MCF 10A (cell line): ENCODE data around the gene TXNRD1. TPM values are rescaled to one million over a fixed set of nuclear protein-coding genes. Genes with fewer than 3 reads are reported as not detected.

ENCODE experiments used
- BruUV-seq: library from RNA; stranded (reverse); fragments of 400-500 nt; replicated peaks from 2 replicates; lab custom pipeline; 2021; lab: Mats Ljungman, UMichigan
- CTCF ChIA-PET: fragments of 300-600 bp; sonication (Branson Sonifier 250); formaldehyde crosslinking; extraction: SDS; loops from one replicate; lab custom pipeline; 2021; ENCODE audit warnings: antibody characterized with exemption, inconsistent platforms; lab: Yijun Ruan, JAX
- POLR2A ChIA-PET: fragments of 300-600, 350-650 bp; sonication (Branson Sonifier 250); formaldehyde crosslinking; extraction: SDS; loops from one replicate; lab custom pipeline; 2020; ENCODE audit warnings: antibody characterized with exemption, inconsistent platforms; lab: Yijun Ruan, JAX
- DNase-seq: peaks from one replicate; pipeline ENCODE4 v3.0.0-alpha.2; 2018; ENCODE audit not compliant: unreplicated experiment
- H3K27ac Mint-ChIP-seq: one replicate; pipeline ENCODE4 v1.8.0; 2022; ENCODE audit warnings: mild to moderate bottlenecking, low read depth, mixed read lengths; ENCODE audit not compliant: unreplicated experiment
- H3K27me3 Mint-ChIP-seq: one replicate; pipeline ENCODE4 v1.8.0; 2022; ENCODE audit warnings: mixed read lengths; ENCODE audit not compliant: insufficient read depth, unreplicated experiment
- H3K36me3 Mint-ChIP-seq: one replicate; pipeline ENCODE4 v1.8.0; 2022; ENCODE audit warnings: mild to moderate bottlenecking, moderate library complexity, mixed read lengths; ENCODE audit not compliant: insufficient read depth, unreplicated experiment
- H3K4me1 Mint-ChIP-seq: one replicate; pipeline ENCODE4 v1.8.0; 2022; ENCODE audit warnings: mixed read lengths; ENCODE audit not compliant: insufficient read depth, unreplicated experiment
- H3K4me3 Mint-ChIP-seq: one replicate; pipeline ENCODE4 v1.8.0; 2022; ENCODE audit warnings: mild to moderate bottlenecking, moderate library complexity, mixed read lengths; ENCODE audit not compliant: unreplicated experiment
- H3K9me3 Mint-ChIP-seq: one replicate; pipeline ENCODE4 v1.8.0; 2022; ENCODE audit warnings: mixed read lengths; ENCODE audit not compliant: unreplicated experiment
- intact Hi-C: fragments of 100-400 bp; cut with micrococcal nuclease; formaldehyde crosslinking; loops from 2 replicates; pipeline ENCODE4 v1.14.1; 2022
- total RNA-seq: library from RNA; stranded (reverse); gene quantifications from 2 replicates; pipeline ENCODE4 v1.2.3, GENCODE V29; 2022
- TF ChIP-seq, protein P1 (sequence below): fragments of 200-600 bp; IDR thresholded peaks from one replicate; pipeline ENCODE4 v1.8.0; 2022; ENCODE audit warnings: antibody characterized with exemption, mild to moderate bottlenecking; ENCODE audit not compliant: unreplicated experiment

Gene TXNRD1
- total RNA-seq, 1 experiment from 2014 or later = 64.0 TPM

DNA sequence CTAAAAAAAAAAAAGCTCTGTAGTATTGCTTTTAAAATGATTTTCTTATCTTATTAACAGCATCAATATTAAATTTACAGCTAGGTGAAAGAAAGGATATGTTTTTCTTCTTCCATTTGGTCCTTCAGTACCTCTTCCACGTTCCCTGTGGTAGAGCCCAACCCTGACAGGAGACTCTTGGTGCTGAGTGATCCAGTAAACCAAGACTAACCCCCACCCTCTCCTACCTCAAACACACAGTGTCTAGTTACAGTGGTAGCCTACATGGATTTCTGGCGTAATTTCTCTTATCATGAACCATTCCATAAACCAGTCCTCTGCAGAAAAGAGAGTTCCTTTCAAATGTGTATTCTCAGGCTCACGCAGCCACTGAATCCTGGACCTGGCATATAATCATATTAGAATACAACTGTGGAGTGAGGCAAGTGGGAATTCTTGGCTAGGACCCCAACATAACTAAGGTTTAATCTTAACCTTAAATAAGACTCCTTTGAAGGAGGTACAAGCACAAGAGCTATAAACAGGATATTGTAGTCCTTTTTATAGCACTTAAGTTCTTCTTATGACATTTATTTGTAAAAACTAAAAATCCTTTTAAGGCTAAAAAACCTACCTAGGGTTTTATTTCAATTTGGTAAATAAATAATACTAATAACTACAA, 27.1 kb downstream of the TXNRD1 start:
- Mint-ChIP-seq H3K27ac (no peak overlapping the region), H3K4me3 (no peak overlapping the region), H3K27me3 (no peaks in the 10 kb centered on the region), H3K36me3 (peaks cover 6% of the 10 kb centered on the region), H3K9me3 (no peaks in the 10 kb centered on the region), H3K4me1 (no peaks in the 10 kb centered on the region)
- no peak for DNase-seq
- no TSS peak for BruUV-seq
- CTCF ChIA-PET = interaction anchor here (0.6 to 1.0 kb wide), 3 partner anchors 19 to 1090 kb away, joined by 3 read pairs; no protein-coding TSS in a partner anchor
- POLR2A ChIA-PET = interaction anchor here (0.9 kb wide), 1 partner anchor 21 kb away, joined by 3 read pairs; no protein-coding TSS in a partner anchor
- intact Hi-C loops = no loop called here
- TF ChIP-seq, protein P1, sequence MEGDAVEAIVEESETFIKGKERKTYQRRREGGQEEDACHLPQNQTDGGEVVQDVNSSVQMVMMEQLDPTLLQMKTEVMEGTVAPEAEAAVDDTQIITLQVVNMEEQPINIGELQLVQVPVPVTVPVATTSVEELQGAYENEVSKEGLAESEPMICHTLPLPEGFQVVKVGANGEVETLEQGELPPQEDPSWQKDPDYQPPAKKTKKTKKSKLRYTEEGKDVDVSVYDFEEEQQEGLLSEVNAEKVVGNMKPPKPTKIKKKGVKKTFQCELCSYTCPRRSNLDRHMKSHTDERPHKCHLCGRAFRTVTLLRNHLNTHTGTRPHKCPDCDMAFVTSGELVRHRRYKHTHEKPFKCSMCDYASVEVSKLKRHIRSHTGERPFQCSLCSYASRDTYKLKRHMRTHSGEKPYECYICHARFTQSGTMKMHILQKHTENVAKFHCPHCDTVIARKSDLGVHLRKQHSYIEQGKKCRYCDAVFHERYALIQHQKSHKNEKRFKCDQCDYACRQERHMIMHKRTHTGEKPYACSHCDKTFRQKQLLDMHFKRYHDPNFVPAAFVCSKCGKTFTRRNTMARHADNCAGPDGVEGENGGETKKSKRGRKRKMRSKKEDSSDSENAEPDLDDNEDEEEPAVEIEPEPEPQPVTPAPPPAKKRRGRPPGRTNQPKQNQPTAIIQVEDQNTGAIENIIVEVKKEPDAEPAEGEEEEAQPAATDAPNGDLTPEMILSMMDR = no peak

DNA sequence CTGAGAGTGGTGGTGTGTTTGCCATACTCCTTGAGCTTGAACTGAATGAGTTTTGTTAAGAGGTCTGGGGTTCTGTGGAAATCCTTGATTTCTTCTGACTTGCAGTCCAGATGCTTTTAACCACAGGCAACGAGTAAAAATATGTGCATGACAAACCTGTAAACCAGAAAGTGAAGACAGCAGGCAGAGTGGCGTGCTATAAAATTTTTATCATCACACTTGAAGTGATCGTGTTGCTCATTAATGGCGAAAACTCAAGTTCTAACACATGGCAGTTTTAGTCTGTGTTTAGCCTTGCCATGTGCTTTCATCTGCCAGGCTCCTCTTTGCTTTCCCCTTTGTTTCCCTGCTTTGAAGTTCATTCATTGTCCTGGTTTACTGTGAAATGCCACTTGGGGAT, 28.0 kb downstream of the TXNRD1 start:
- intact Hi-C loops = no loop called here
- ChIA-PET POLR2A (interaction anchor here (0.7 to 0.9 kb wide), 2 partner anchors 20 to 23 kb away, joined by 3 read pairs; no protein-coding TSS in a partner anchor), CTCF (interaction anchor here (0.9 to 1.5 kb wide), 3 partner anchors 11 to 20 kb away, joined by 3 to 5 read pairs (median 3); no protein-coding TSS in a partner anchor)
- no TSS peak for BruUV-seq
- H3K9me3 Mint-ChIP-seq = no peaks in the 10 kb centered on the region
- DNase-seq = no peak
- H3K36me3 Mint-ChIP-seq = peaks cover 6% of the 10 kb centered on the region
- TF ChIP-seq, protein P1 = no peak
- H3K27me3 Mint-ChIP-seq = no peaks in the 10 kb centered on the region
- H3K4me3 Mint-ChIP-seq = no peak overlapping the region
- H3K27ac Mint-ChIP-seq = no peak overlapping the region
- H3K4me1 Mint-ChIP-seq = no peaks in the 10 kb centered on the region

DNA sequence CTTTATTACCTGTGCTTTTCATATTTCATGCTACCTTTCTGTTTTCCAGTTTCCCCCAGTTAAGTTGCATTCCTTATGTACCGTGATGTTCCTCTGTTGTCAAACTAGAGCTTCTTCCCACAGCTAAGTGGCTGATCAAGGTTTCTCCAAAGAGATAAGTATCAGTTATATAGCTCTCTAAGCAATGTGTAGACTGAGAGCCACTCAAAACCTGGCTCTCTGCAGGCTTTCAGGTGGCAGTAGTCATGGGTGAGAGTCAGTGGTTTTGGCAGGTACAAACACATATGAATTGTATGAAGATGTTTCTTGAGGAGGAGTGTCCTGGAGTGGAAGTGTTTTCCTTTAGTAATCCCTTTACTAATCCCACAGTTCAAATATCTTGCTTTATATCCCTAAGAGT, 28.4 kb downstream of the TXNRD1 start:
- no TSS peak for BruUV-seq
- intact Hi-C loops = no loop called here

DNA sequence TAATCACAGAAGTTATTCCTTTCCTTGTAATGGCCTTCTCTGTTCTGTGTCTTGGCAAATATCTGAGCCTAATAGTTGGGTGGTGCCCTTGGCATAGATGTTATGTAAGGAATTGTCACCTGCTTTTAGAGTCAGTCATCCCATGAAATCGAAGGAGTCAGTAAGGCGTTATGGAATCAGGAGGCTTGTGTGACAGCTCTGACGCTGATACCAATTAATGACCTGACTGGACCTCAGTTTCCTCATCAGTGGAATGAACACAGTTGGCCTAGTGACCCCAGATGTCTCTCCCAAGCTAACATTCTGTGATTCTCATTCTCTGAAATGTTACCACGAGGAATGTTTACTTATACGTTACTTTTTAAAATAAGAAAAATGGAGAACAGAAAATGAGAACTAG, 32.1 kb downstream of the TXNRD1 start:
- TF ChIP-seq, protein P1 = no peak
- Mint-ChIP-seq H3K9me3 (no peaks in the 10 kb centered on the region), H3K36me3 (peaks cover 6% of the 10 kb centered on the region), H3K27ac (no peak overlapping the region), H3K27me3 (no peaks in the 10 kb centered on the region), H3K4me3 (no peak overlapping the region), H3K4me1 (no peaks in the 10 kb centered on the region)
- DNase-seq = no peak
- BruUV-seq = no TSS peak
- intact Hi-C loops = no loop called here
- ChIA-PET CTCF (no interaction called here), POLR2A (no interaction called here)

More for the DNA sequence above, 28.4 kb downstream of the TXNRD1 start:
- no peak overlapping the region for H3K27ac Mint-ChIP-seq
- H3K36me3 Mint-ChIP-seq = peaks cover 6% of the 10 kb centered on the region
- H3K9me3 Mint-ChIP-seq = no peaks in the 10 kb centered on the region
- DNase-seq = no peak
- H3K4me1 Mint-ChIP-seq = no peaks in the 10 kb centered on the region
- no peak overlapping the region for H3K4me3 Mint-ChIP-seq
- CTCF ChIA-PET = interaction anchor here (0.9 to 1.6 kb wide), 4 partner anchors 10 to 21 kb away, joined by 3 to 5 read pairs (median 4); no protein-coding TSS in a partner anchor
- no peaks in the 10 kb centered on the region for H3K27me3 Mint-ChIP-seq
- TF ChIP-seq, protein P1 = no peak
- POLR2A ChIA-PET = interaction anchor here (0.7 to 1.7 kb wide), 3 partner anchors 12 to 43 kb away, joined by 3 to 6 read pairs (median 3); no protein-coding TSS in a partner anchor
